Measurements from ENCODE around the gene OPA3.

GRCh38 chr19:45600340-45600885, 15.8 kb upstream of the OPA3 start:
- TF ChIP-seq CTCF (IDR thresholded peaks at IDR 0.05) (no peak), ZFX (IDR thresholded peaks at IDR 0.05; ENCODE audit: borderline replicate concordance) (no peak)

Measured in 22Rv1 (cell line).